OCI-LY3 (cell line): Measurements from ENCODE around the gene ARHGEF17.

Experiments used
- H2AFZ ChIP-seq: fragments of 200-600, 300-600 bp; shearing (Covaris generic); 2 replicates; pipeline ENCODE4 v1.6.0; 2014; ENCODE audit warnings: antibody characterized with exemption, low read depth, low read length
- H3K27ac ChIP-seq: fragments of 200-600, 300-600 bp; sonication (generic); 2 replicates; pipeline ENCODE4 v1.5.1; 2014; ENCODE audit warnings: mild to moderate bottlenecking, low read length, moderate library complexity, mixed read lengths
- H3K27me3 ChIP-seq: fragments of 200-600, 300-600 bp; sonication (generic); 2 replicates; pipeline ENCODE4 v1.6.1; 2014; ENCODE audit warnings: low read depth, low read length, mixed read lengths
- H3K36me3 ChIP-seq: fragments of 200-600, 300-600 bp; sonication (generic); replicated peaks from 2 replicates; pipeline ENCODE3; 2014; ENCODE audit warnings: low read depth, low read length, mixed read lengths
- H3K4me1 ChIP-seq: fragments of 300-600, 200-600 bp; sonication (generic); 2 replicates; pipeline ENCODE4 v1.6.1; 2014; ENCODE audit warnings: low read length, mixed read lengths
- H3K4me2 ChIP-seq: fragments of 200-600, 300-600 bp; sonication (generic); 2 replicates; pipeline ENCODE4 v1.6.1; 2014; ENCODE audit warnings: low read length, mixed read lengths
- H3K4me3 ChIP-seq: fragments of 300-600, 200-600 bp; sonication (generic); 2 replicates; pipeline ENCODE4 v1.5.1; 2014; ENCODE audit warnings: antibody characterized with exemption, mild to moderate bottlenecking, low read length, moderate library complexity
- H3K79me2 ChIP-seq: fragments of 300-600, 200-600 bp; shearing (Covaris generic); 2 replicates; pipeline ENCODE4 v1.6.1; 2014; ENCODE audit warnings: mild to moderate bottlenecking, low read length, mixed read lengths
- H3K9ac ChIP-seq: fragments of 300-600, 200-600 bp; shearing (Covaris generic); 2 replicates; pipeline ENCODE4 v1.6.0; 2014; ENCODE audit warnings: mild to moderate bottlenecking, low read length, moderate library complexity
- H3K9me3 ChIP-seq: fragments of 200-600, 300-600 bp; shearing (Covaris generic); 2 replicates; pipeline ENCODE4 v1.6.1; 2014; ENCODE audit warnings: low read length, mixed read lengths; ENCODE audit not compliant: insufficient read depth
- H4K20me1 ChIP-seq: fragments of 200-600, 300-600 bp; sonication (generic); 2 replicates; pipeline ENCODE4 v1.6.1; 2016; ENCODE audit warnings: low read length, mixed read lengths; ENCODE audit not compliant: insufficient read depth
- CTCF ChIP-seq: fragments of 200-600, 300-600 bp; sonication (generic); IDR thresholded peaks from 2 replicates; pipeline ENCODE4 v1.5.1; 2014; ENCODE audit warnings: antibody characterized with exemption, low read length, low read depth
- EZH2phosphoT487 ChIP-seq: fragments of 200-600 bp; shearing (Covaris generic); IDR thresholded peaks from 2 replicates; pipeline ENCODE4 v1.6.1; 2018; ENCODE audit warnings: antibody characterized with exemption, mixed run types, low read depth

Gene ARHGEF17

DNA sequence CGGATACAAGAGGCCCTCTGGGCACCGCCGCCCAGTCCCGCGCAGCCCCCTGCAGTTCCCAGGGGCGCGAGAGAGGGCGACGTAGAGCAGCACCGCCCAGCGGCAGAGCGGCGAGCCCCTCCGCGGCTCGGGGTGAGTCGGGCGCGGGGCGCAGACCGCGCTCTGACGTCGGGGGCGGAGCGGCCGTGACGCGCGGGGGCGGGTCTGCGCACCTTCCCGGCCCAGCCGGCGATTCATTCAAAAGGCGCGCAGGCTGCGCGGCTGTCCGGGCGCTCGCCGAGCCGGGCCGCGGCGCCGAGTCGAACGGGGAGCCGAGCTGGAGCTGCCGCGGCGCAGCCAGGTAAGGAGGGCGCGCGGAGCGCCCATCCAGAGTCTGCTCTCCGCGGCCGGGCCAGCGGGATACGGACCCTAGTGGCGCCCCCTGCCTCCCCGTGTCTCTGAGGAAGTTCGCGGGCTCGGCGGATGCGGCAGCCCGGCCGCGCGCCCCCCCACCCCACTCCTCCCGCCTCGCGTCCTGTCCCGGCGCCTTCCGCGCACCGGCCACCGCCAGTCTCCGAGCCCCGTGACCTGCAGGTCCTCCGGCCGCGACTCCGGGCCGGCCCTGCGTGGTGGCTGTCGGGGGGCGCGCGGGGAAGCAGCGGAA is 68.2 kb downstream of the ARHGEF17 start, which contains the start of gene RELT:
TSS of gene RELT (plus strand) at position 240 of the 643 bp plus-strand sequence. CDS start 12,738 bp downstream, outside the sequence.
- H2AFZ ChIP-seq: peak within 1 kb of the TSS; percentile 95
- H3K9me3 ChIP-seq: no peaks in the 10 kb centered on the region
- peak within 1 kb of the TSS; percentile 88 for H3K4me3 ChIP-seq
- H3K36me3 ChIP-seq: no peaks in the 10 kb centered on the region
- H3K4me2 ChIP-seq: peak within 1 kb of the TSS; percentile 90
- H3K27me3 ChIP-seq: no peaks in the 10 kb centered on the region
- peak; percentile 79 for TF ChIP-seq CTCF
- no peak for TF ChIP-seq EZH2phosphoT487
- H3K79me2 ChIP-seq: peaks cover 50% of the 10 kb centered on the region
- H3K27ac ChIP-seq: peak within 1 kb of the TSS; percentile 42
- H4K20me1 ChIP-seq: peaks cover 40% of the 10 kb centered on the region
- peaks cover 26% of the 10 kb centered on the region for H3K4me1 ChIP-seq
- H3K9ac ChIP-seq: peak within 1 kb of the TSS; percentile 89

GRCh38 chr11:73376803-73377629 is 68.9 kb downstream of the ARHGEF17 start:
- TF ChIP-seq CTCF: no peak
- TF ChIP-seq EZH2phosphoT487: no peak
- Histone ChIP-seq H3K4me1 (peaks cover 31% of the 10 kb centered on the region), H3K36me3 (no peaks in the 10 kb centered on the region), H3K27ac (peak overlapping the region; percentile 42), H3K4me2 (peak overlapping the region; percentile 90), H3K9ac (peak overlapping the region; percentile 89), H3K79me2 (peaks cover 57% of the 10 kb centered on the region), H3K9me3 (no peaks in the 10 kb centered on the region), H2AFZ (no peak overlapping the region), H4K20me1 (peaks cover 45% of the 10 kb centered on the region), H3K4me3 (peak overlapping the region; percentile 88), H3K27me3 (no peaks in the 10 kb centered on the region)

- peaks cover 57% of the 10 kb centered on the region for H4K20me1 ChIP-seq
- no peak overlapping the region for H3K4me2 ChIP-seq
- no peak for TF ChIP-seq CTCF
- no peak for TF ChIP-seq EZH2phosphoT487
- H3K9me3 ChIP-seq: no peaks in the 10 kb centered on the region
- H3K9ac ChIP-seq: no peak overlapping the region
- H3K27ac ChIP-seq: no peak overlapping the region
- no peak overlapping the region for H2AFZ ChIP-seq
- H3K36me3 ChIP-seq: no peaks in the 10 kb centered on the region
- peaks cover 80% of the 10 kb centered on the region for H3K79me2 ChIP-seq
- peaks cover 54% of the 10 kb centered on the region for H3K4me1 ChIP-seq
- no peak overlapping the region for H3K4me3 ChIP-seq
- no peaks in the 10 kb centered on the region for H3K27me3 ChIP-seq
Observed at GRCh38 chr11:73379189-73379880, 71.3 kb downstream of the ARHGEF17 start.

GRCh38 chr11:73380331-73380730 is 72.3 kb downstream of the ARHGEF17 start:
- H3K4me2 ChIP-seq: no peak overlapping the region
- H3K27me3 ChIP-seq: no peaks in the 10 kb centered on the region
- H2AFZ ChIP-seq: no peak overlapping the region
- peaks cover 90% of the 10 kb centered on the region for H3K79me2 ChIP-seq
- no peak for TF ChIP-seq CTCF
- TF ChIP-seq EZH2phosphoT487: no peak
- H3K9me3 ChIP-seq: no peaks in the 10 kb centered on the region
- H4K20me1 ChIP-seq: peaks cover 57% of the 10 kb centered on the region
- no peak overlapping the region for H3K27ac ChIP-seq
- no peak overlapping the region for H3K4me3 ChIP-seq
- peaks cover 64% of the 10 kb centered on the region for H3K4me1 ChIP-seq
- no peaks in the 10 kb centered on the region for H3K36me3 ChIP-seq
- no peak overlapping the region for H3K9ac ChIP-seq
